Measurements from ENCODE around the gene KLHL30.

- TF ChIP-seq EZH2phosphoT487 (IDR thresholded peaks at IDR 0.05; ENCODE audit: low read length) (no peak), CTCF (IDR thresholded peaks at IDR 0.05; ENCODE audit: low read length) (no peak), EZH2 (optimal IDR thresholded peaks at IDR 0.05; ENCODE audit: low read depth, low read length) (no peak)
These were observed 1.6 kb downstream of the KLHL30 start for GRCh38 chr2:238140040-238140439.
